Panc1 (cell line): Measurements from ENCODE around the gene SERPINA12.

Experiments
- CTCF ChIP-seq: fragments of 450-650 bp; IDR thresholded peaks from 2 replicates; pipeline ENCODE4 v1.5.1; 2017; ENCODE audit warnings: mild to moderate bottlenecking
- POLR2AphosphoS5 ChIP-seq: IDR thresholded peaks from 2 replicates; pipeline ENCODE4 v1.6.1; 2012; ENCODE audit warnings: mild to moderate bottlenecking, low read depth, low read length, moderate library complexity
- REST ChIP-seq, 2 experiments: IDR thresholded peaks; 2 replicates each; pipeline ENCODE4 v1.6.1; 2011 to 2012; ENCODE audit warnings: low read depth in 2 of 2, control low read depth in 1 of 2, low read length in 1 of 2, mild to moderate bottlenecking in 1 of 2, moderate library complexity in 1 of 2; ENCODE audit not compliant: insufficient read depth in 1 of 2

- no peak for TF ChIP-seq CTCF
- no peak for TF ChIP-seq POLR2AphosphoS5
- TF ChIP-seq REST (IDR thresholded peaks at IDR 0.05; ENCODE audit: insufficient read depth in 1 of 2, low read depth in 2 of 2, low read length in 1 of 2), result no peak
Measured at GRCh38 chr14:94480809-94481208, 28.5 kb downstream of the SERPINA12 start.
